Adrenal gland (tissue), 5 donors: Measurements from ENCODE around the gene CRK.

Experiments used
- POLR2A ChIP-seq, 2 donors: fragments of 450-650 bp; IDR thresholded peaks; one replicate each; pipeline ENCODE4 v1.6.1; 2017; ENCODE audit warnings: antibody characterized with exemption in 2 of 2, mild to moderate bottlenecking in 2 of 2, moderate library complexity in 1 of 2
- TF ChIP-seq, protein P1 (sequence below), 6 experiments: fragments of 450-650 bp in 4 of 6; fragments of 200-600 bp in 2 of 6; sonication (generic) in 1 of 6; IDR thresholded peaks; 1 replicate in 5 of 6; 2 replicates in 1 of 6; pipeline versions ENCODE4 v1.5.1 to v1.8.0; 2016 to 2021; ENCODE audit warnings: antibody characterized with exemption in 6 of 6, mild to moderate bottlenecking in 2 of 6, moderate library complexity in 1 of 6
- donor health status: DM: no; HTN: no; CAD: no.

- TF ChIP-seq POLR2A (IDR thresholded peaks at IDR 0.05), result no peak
- TF ChIP-seq, protein P1, sequence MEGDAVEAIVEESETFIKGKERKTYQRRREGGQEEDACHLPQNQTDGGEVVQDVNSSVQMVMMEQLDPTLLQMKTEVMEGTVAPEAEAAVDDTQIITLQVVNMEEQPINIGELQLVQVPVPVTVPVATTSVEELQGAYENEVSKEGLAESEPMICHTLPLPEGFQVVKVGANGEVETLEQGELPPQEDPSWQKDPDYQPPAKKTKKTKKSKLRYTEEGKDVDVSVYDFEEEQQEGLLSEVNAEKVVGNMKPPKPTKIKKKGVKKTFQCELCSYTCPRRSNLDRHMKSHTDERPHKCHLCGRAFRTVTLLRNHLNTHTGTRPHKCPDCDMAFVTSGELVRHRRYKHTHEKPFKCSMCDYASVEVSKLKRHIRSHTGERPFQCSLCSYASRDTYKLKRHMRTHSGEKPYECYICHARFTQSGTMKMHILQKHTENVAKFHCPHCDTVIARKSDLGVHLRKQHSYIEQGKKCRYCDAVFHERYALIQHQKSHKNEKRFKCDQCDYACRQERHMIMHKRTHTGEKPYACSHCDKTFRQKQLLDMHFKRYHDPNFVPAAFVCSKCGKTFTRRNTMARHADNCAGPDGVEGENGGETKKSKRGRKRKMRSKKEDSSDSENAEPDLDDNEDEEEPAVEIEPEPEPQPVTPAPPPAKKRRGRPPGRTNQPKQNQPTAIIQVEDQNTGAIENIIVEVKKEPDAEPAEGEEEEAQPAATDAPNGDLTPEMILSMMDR (IDR thresholded peaks at IDR 0.05), result no peak
These were observed 15.1 kb downstream of the CRK start for GRCh38 chr17:1440921-1441320.
